Keratinocyte (primary cell): ENCODE data around the gene PID1. TPM values are rescaled to one million over a fixed set of nuclear protein-coding genes. Genes with fewer than 3 reads are reported as not detected.

Experiments
- DNase-seq: peaks from one replicate; pipeline ENCODE4 v3.0.0-alpha.2; 2011; ENCODE audit warnings: low read depth, missing footprints, low spot score
- FAIRE-seq: peaks from 2 replicates; lab custom pipeline; 2011; peaks lifted over from hg19 to GRCh38; lab: Jason Lieb, UNC
- H2AFZ ChIP-seq: 2 replicates; pipeline ENCODE4 v1.6.0; 2012; ENCODE audit warnings: low read length, control low read depth, inconsistent platforms; ENCODE audit not compliant: control insufficient read depth
- H3K27ac ChIP-seq: 2 replicates; pipeline ENCODE4 v1.5.1; 2011; ENCODE audit warnings: low read length; ENCODE audit not compliant: control insufficient read depth, insufficient read depth
- H3K27me3 ChIP-seq: 3 replicates; pipeline ENCODE4 v1.6.0; 2011; ENCODE audit warnings: low read length; ENCODE audit not compliant: control insufficient read depth, insufficient read depth; ENCODE audit errors: extremely low read depth
- H3K36me3 ChIP-seq, 2 experiments: 2 replicates in 1 of 2; 3 replicates in 1 of 2; pipeline ENCODE4 v1.5.1; 2011; ENCODE audit warnings: low read length in 2 of 2, mild to moderate bottlenecking in 1 of 2; ENCODE audit not compliant: control insufficient read depth in 2 of 2, insufficient read depth in 2 of 2; ENCODE audit errors: extremely low read depth in 1 of 2
- H3K4me1 ChIP-seq: 3 replicates; pipeline ENCODE4 v1.5.1; 2011; ENCODE audit warnings: low read length; ENCODE audit not compliant: control insufficient read depth, insufficient read depth; ENCODE audit errors: extremely low read depth
- H3K4me2 ChIP-seq: 3 replicates; pipeline ENCODE4 v1.6.0; 2011; ENCODE audit warnings: low read depth, low read length; ENCODE audit not compliant: control insufficient read depth, insufficient read depth; ENCODE audit errors: extremely low read depth
- H3K4me3 ChIP-seq, 3 experiments: fragments of 200-600 bp in 1 of 3; sonication (generic) in 1 of 3; 2 replicates in 2 of 3; 3 replicates in 1 of 3; pipeline ENCODE4 v1.5.1; 2011 to 2016; ENCODE audit warnings: low read length in 3 of 3, mild to moderate bottlenecking in 3 of 3, control low read depth in 2 of 3, inconsistent platforms in 1 of 3, low read depth in 1 of 3, mixed read lengths in 1 of 3, mixed run types in 1 of 3, moderate library complexity in 1 of 3; ENCODE audit not compliant: control insufficient read depth in 2 of 3, insufficient read depth in 2 of 3; ENCODE audit errors: extremely low read depth in 1 of 3
- H3K79me2 ChIP-seq: 2 replicates; pipeline ENCODE4 v1.6.0; 2012; ENCODE audit warnings: low read length; ENCODE audit not compliant: control insufficient read depth, insufficient read depth
- H3K9ac ChIP-seq: 3 replicates; pipeline ENCODE4 v1.6.0; 2011; ENCODE audit warnings: low read length; ENCODE audit not compliant: control insufficient read depth, insufficient read depth; ENCODE audit errors: extremely low read depth
- H3K9me1 ChIP-seq: 3 replicates; pipeline ENCODE4 v1.6.0; 2011; ENCODE audit warnings: low read length; ENCODE audit not compliant: control insufficient read depth, insufficient read depth; ENCODE audit errors: extremely low read depth
- H3K9me3 ChIP-seq: 2 replicates; pipeline ENCODE4 v1.5.1; 2012; ENCODE audit warnings: low read depth, low read length; ENCODE audit not compliant: control insufficient read depth
- H4K20me1 ChIP-seq: 3 replicates; pipeline ENCODE4 v1.6.0; 2011; ENCODE audit warnings: low read length; ENCODE audit not compliant: control insufficient read depth, insufficient read depth; ENCODE audit errors: extremely low read depth
- EZH2 ChIP-seq: IDR thresholded peaks from one replicate; pipeline ENCODE4 v1.6.1; 2012; ENCODE audit warnings: inconsistent platforms, mild to moderate bottlenecking, low read length, moderate library complexity
- dilution Hi-C: fragments of 300-500 bp; cut with MboI; formaldehyde crosslinking; loops from one replicate; pipeline ENCODE4 v1.7.0; 2020; ENCODE audit warnings: low sequenced_read_pairs; ENCODE audit not compliant: extremely low pct_ligation_motif_present
- polyA minus RNA-seq, 3 experiments: library from RNA; depleted of rRNA, polyadenylated mRNA; stranded (reverse); fragments of >200 nt; gene quantifications; 1 replicate in 1 of 3; 2 replicates in 1 of 3; 3 replicates in 1 of 3; pipeline ENCODE4 v1.2.3, GENCODE V29; 2011
- polyA plus RNA-seq, 5 experiments: library from polyadenylated mRNA; depleted of rRNA in 3 of 5; stranded (reverse) in 3 of 5; stranded (forward) in 1 of 5; unstranded in 1 of 5; fragments of >200 nt; gene quantifications; 1 replicate in 1 of 5; 2 replicates in 3 of 5; 3 replicates in 1 of 5; pipeline versions ENCODE4 v1.2.1 to v1.2.3, GENCODE V29; 2011 to 2012; ENCODE audit warnings: missing spikeins in 2 of 5, low read depth in 1 of 5, low replicate concordance in 1 of 5
- TF ChIP-seq, protein P1 (sequence below), 3 experiments: IDR thresholded peaks in 1 of 3; conservative IDR thresholded peaks in 1 of 3; optimal IDR thresholded peaks in 1 of 3; 2 replicates in 2 of 3; 3 replicates in 1 of 3; pipeline versions ENCODE3 to v1.5.1; 2011; ENCODE audit warnings: low read length in 3 of 3, mild to moderate bottlenecking in 3 of 3, moderate library complexity in 2 of 3, control low read depth in 1 of 3, inconsistent platforms in 1 of 3; ENCODE audit not compliant: insufficient read depth in 2 of 3; ENCODE audit errors: extremely low read depth in 1 of 3

The PID1 gene
- polyA plus RNA-seq (3.5 to 6.0 TPM (median 5.4 TPM) in 3 replicates), polyA minus RNA-seq (4.5 to 13.9 TPM (median 5.1 TPM) in 3 replicates)
- 1.4 TPM for polyA plus RNA-seq (2011; ENCODE audit: low read depth)
- 7.0 and 7.4 TPM in 2 replicates for polyA plus RNA-seq (2011; cell fraction: cytosol; rRNA removed)
- 3.0 and 4.1 TPM in 2 replicates for polyA plus RNA-seq (2011; cell fraction: nucleus; rRNA removed)
- 3.4 and 5.2 TPM in 2 replicates for polyA plus RNA-seq (2012; ENCODE audit: low replicate concordance)
- polyA minus RNA-seq (2011; cell fraction: cytosol; rRNA and poly(A)+ RNA removed), result 5.6 TPM
- 3.4 and 4.0 TPM in 2 replicates for polyA minus RNA-seq (2011; cell fraction: nucleus; rRNA and poly(A)+ RNA removed)

DNA sequence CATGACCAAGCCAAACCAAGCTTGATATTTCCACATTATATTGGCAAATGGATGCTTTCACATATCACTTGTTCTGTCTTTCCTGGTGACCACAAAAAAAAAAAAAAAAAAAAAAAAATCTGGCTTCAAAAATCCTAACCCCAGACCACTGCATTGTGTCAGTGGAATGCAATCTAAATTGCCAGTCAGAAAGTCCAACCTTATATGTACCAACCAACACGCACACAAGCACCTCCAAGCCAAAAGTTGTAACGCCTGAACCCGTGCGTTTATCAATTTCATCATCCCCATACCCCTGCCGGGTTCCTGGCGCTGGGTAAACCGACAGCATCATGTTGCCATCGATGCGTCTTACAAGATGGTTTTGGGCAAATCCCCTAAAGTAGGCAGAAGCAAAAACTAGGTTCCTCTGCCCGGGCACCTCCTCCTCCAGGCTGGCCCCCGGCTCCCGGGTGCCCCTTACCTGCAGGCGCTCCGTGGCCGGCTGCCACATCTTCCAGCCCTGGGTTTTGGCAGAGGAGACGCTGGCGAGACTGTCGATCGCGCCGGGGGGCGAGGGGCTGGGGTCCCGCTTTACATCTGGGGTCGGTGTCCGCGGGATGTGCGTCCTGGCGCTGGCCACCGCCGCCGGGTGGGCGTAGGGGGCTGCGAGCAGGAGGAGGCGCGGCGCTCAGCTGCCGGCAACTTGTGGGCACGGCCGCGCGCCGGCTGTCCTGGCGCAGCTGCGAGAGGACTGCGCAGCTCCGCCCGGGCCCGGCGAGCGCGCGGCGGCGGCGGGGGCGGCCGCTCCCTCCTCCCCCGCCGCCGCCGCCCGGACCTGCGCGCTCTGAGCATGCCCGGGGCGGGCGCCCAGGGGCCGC is at the start of gene PID1:
Gene PID1 (minus strand): TSS at position 737 of the 860 bp plus-strand sequence. CDS start 244 bp downstream, at position 493.
- DNase-seq (no peak), FAIRE-seq (no peak)
- dilution Hi-C loops, result no loop called here
- H3K4me2 ChIP-seq, result peak within 1 kb of the TSS; percentile 73
- peak within 1 kb of the TSS; percentile 53 to 75 (median 65) for H3K4me3 ChIP-seq
- no peaks in the 10 kb centered on the region for H3K36me3 ChIP-seq
- H3K9ac ChIP-seq, result peak within 1 kb of the TSS; percentile 69
- no peak within 1 kb of the TSS for H3K27ac ChIP-seq
- TF ChIP-seq EZH2, result no peak
- TF ChIP-seq, protein P1, sequence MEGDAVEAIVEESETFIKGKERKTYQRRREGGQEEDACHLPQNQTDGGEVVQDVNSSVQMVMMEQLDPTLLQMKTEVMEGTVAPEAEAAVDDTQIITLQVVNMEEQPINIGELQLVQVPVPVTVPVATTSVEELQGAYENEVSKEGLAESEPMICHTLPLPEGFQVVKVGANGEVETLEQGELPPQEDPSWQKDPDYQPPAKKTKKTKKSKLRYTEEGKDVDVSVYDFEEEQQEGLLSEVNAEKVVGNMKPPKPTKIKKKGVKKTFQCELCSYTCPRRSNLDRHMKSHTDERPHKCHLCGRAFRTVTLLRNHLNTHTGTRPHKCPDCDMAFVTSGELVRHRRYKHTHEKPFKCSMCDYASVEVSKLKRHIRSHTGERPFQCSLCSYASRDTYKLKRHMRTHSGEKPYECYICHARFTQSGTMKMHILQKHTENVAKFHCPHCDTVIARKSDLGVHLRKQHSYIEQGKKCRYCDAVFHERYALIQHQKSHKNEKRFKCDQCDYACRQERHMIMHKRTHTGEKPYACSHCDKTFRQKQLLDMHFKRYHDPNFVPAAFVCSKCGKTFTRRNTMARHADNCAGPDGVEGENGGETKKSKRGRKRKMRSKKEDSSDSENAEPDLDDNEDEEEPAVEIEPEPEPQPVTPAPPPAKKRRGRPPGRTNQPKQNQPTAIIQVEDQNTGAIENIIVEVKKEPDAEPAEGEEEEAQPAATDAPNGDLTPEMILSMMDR (optimal IDR thresholded peaks at IDR 0.05 in 1 of 3, IDR thresholded peaks at IDR 0.05 in 1 of 3, conservative IDR thresholded peaks at IDR 0.05 in 1 of 3; ENCODE audit: extremely low read depth in 1 of 3, insufficient read depth in 2 of 3, low read length in 3 of 3), result no peak
- H3K4me1 ChIP-seq, result peaks cover 14% of the 10 kb centered on the region
- H3K9me1 ChIP-seq, result no peaks in the 10 kb centered on the region
- peak within 1 kb of the TSS; percentile 79 for H2AFZ ChIP-seq
- no peaks in the 10 kb centered on the region for H3K9me3 ChIP-seq
- H3K79me2 ChIP-seq, result no peaks in the 10 kb centered on the region
- no peaks in the 10 kb centered on the region for H4K20me1 ChIP-seq
- H3K27me3 ChIP-seq, result no peaks in the 10 kb centered on the region

DNA sequence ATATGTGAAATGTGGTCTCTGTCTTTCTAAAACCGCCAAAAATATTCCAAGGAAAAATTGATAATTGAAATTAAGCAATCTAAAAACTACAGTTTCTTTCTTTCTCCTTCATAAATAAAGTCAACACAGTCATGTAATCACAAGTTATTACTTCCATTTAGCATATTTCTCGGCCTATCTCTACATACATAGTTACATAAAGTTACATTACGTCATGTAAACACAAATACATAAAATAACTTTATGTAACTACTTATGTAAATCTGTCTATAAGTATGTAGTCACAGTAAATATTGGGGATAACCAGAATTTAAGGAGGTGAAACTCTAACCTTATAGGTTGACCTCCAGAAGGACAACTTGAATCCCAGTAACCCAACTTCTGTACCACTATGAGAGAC is 48.5 kb upstream of the PID1 start:
- no peak overlapping the region for H3K4me3 ChIP-seq
- FAIRE-seq (no peak), DNase-seq (no peak)
- no peak overlapping the region for H3K27ac ChIP-seq
- H2AFZ ChIP-seq, result no peak overlapping the region
- no peaks in the 10 kb centered on the region for H3K36me3 ChIP-seq
- no peaks in the 10 kb centered on the region for H3K79me2 ChIP-seq
- no peaks in the 10 kb centered on the region for H4K20me1 ChIP-seq
- no peak overlapping the region for H3K9ac ChIP-seq
- H3K4me2 ChIP-seq, result no peak overlapping the region
- dilution Hi-C loops, result no loop called here
- no peaks in the 10 kb centered on the region for H3K27me3 ChIP-seq
- no peaks in the 10 kb centered on the region for H3K4me1 ChIP-seq
- no peak for TF ChIP-seq EZH2
- TF ChIP-seq, protein P1 (optimal IDR thresholded peaks at IDR 0.05 in 1 of 3, IDR thresholded peaks at IDR 0.05 in 1 of 3, conservative IDR thresholded peaks at IDR 0.05 in 1 of 3; ENCODE audit: extremely low read depth in 1 of 3, insufficient read depth in 2 of 3, low read length in 3 of 3), result no peak
- no peaks in the 10 kb centered on the region for H3K9me3 ChIP-seq
- H3K9me1 ChIP-seq, result no peaks in the 10 kb centered on the region
